Ecto neural progenitor cell (in vitro differentiated cells): Measurements from ENCODE around the gene IQCK.
"Not testable (repeated sequence)": the region's sequence is repeated elsewhere in the genome, so short reads cannot be mapped to it uniquely, and the experiment has no call there.

Experiments
- DNase-seq: peaks from one replicate; pipeline ENCODE4 v3.0.0-alpha.2; 2018; ENCODE audit warnings: low spot score

IQCK gene

DNA sequence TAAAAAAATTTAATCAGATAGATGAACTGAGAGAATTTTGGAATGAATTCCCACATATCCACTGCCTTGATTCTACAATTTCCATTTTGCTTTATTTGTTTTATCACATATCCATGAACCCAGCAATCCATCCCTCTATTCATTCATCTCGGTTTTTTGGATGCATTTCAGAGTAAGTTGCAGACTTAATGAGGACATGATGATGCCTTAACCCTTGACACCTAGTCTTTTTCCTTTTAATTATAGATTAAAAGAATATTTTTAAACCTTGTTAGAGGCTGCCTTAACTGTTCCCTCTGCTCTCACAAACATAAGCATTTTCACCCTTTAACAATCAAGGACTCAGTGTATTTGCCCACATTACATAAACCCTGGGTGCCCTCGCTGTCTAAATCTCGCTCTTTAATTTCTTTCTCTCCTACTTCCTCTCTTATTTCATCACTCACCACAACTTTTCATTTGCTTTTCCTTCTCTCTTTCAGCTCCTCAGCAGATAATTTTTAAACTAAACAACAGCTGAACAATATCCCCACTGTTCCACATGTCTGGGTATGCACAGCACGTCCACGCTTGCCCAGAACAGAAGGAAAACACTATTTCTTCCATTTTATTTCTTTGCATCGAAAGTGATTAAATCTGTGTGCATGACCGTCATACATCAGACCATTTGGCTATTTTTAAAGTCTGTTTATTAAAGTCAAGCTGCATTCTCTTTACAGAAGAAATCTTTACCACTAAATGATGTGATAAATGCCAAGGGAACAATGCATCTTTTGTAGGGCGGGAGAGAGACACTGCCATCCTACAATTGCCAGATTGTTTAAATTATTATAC lies 39.9 kb downstream of the IQCK start:
- DNase-seq, result no peak

DNA sequence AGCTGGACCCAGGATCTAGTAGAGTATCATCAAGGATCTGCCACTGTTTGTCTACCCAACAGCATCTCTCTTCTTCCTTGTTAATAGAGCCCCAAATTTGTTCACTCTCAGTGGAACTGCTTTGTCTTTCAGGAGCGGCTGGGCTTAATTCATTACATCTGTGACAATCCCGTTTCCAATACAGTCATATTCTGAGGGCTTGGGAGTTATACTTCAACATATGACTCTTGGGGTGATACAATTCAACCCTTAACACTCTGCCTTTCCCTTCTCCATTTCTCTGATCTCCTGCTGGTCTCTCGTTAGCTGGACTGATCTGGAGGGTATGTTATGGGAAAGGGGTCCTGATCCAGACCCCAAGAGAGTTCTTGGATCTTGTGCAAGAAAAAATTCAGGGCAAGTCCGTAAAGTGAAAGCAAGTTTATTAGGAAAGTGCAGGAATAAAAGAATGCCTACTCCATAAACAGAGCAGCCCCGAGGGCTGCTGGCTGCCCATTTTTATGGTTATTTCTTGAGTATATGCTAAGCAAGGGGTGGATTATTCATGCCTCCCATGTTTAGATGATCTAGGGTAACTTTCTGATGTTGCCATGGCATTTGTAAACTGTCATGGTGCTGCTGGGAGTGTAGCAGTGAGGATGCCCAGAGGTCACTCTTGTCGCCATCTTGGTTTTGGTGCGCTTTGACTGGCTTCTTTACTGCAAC lies 42.4 kb downstream of the IQCK start:
- no peak for DNase-seq

DNA sequence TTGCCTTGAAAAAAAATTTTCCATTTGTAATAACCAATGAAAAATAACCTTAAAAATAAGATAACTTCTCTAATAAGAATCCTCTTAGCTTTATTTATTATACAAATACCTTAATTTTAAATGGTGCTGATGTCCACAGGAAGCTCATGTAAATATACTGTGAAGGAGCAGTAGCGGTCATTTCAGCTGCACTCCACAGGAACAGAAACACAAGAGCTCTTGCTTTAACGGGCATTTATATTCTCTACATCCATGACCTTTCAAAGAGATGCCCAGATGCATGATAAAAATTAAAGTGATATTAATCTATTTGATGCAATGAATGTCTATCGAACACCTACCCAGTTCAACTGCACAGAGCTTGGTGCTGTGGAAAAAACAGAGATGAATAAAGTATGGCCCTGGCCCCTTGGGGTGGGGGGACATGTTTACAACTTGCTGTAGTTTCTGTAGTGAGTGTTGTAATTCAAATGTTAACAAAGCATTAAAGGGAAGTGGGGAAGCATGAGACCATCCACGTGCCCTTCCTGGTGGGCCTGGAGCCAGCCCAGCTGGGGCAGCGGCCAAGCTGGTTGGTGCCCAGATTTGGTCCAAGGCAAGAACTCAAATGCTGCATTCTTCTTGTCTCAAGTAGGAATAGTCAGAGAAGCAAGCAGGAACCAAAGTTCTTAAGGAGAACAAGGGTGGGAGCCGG lies 47.9 kb downstream of the IQCK start:
- no peak for DNase-seq

DNA sequence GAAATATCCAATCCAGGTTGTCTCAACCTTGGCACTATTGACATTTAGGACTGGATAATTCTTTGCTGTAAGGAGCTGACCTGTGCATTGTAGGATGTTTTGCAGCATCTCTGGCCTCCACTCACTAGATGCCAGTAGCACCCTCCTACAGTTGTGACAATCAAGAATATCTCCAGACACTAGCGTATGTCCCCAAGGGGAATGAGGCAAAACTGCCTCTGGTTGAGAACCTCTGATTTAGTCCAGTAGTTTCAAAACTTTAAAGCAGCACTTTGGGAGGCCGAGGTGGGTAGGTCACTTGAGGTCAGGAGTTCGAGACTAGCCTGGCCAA lies 48.4 kb downstream of the IQCK start:
- DNase-seq, result no peak

DNA sequence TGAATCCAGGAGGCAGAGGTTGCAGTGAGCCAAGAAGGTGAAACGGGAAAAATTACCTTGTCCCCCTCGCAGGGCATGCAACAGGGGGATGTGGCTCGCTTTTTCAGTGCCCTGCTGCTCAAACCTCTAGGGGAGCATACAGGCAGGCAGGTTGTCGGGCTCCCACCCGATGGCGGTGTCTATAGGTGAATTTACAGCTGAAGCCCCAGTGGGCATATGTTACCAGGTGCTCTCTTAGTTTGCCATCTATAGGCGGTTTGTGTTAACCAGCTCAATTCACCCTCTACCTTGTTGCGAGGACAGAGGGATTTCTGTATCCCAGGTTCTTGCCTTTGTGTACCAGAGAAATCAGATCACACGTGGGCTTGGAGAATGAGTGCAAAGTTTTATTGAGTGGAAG lies 48.9 kb downstream of the IQCK start:
- no peak for DNase-seq

DNA sequence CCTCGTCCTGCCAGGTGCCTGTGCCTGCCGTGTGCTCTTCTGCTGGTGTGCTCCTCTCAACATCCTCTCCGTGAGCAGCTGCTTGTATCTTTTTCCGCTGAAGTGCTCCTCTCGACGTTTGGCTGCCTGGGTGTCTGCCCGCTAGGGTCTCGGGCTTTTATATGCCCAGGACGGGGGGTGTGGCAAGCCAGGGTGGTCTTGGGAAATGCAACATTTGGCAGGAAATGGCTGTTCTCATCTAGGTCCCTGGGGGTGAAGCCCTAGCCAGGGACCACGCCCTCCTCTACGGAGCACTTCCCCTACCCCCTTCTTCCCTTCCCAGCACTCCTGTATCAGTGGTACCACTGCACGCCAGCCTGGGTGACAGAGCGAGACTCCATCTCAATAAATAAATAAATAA lies 49.4 kb downstream of the IQCK start:
- DNase-seq, result no peak

DNA sequence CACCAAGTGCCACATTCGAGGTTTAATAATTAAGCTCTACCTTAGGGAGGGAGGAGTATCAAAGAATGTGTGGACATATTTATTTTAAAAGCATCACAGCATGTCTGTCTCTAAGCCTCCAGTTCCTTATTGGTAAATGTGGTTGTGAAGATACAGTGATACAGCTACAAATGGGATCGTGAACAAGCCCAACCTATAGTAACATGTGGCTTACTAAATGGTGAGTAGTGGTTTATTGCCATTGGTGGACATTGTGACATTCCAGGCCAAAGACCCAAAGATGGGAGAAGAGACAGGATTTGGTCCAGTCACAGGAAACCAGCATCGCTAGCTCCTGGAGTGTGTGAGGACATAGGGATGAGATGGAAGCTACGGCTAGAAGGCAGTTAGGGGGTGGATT lies 51.2 kb downstream of the IQCK start:
- DNase-seq, result no peak

DNA sequence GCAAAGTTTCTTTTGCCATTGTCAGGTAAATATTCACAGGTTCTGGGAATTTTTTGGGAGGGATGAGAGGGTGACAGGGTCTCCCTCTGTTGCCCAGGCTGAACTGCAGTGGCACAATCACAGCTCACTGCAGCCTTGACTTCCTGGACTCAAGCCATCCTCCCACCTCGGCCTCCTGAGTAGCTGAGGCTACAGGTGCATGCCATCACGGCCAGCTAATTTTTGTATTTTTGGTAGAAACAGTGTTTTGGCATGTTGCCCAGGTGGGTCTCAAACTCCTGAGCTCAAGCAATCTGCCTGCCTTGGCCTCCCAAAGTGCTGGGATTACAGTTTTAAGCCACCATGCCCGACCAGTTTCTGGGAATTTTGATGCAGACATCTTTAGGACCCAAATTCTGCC lies 53.0 kb downstream of the IQCK start:
- DNase-seq, result no peak

DNA sequence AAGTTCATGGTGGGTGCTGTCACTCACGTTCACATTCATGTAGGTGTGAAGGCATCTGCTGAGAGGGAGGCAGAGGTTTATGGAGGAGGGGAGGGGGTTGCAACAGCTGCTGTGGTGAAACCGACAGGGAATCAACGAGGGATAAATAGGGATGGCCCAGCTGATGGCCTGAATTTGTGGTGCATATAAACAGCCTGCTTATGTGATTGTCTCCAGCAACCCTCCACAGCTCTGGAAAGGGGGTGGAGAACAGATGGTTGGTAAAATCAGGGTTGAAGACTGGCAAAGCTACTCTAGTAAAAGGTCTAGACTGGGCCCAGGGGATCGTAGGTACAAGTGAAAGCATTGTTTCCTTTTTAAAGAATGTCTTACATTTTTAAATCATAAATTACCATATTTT lies 53.7 kb downstream of the IQCK start:
- no peak for DNase-seq

DNA sequence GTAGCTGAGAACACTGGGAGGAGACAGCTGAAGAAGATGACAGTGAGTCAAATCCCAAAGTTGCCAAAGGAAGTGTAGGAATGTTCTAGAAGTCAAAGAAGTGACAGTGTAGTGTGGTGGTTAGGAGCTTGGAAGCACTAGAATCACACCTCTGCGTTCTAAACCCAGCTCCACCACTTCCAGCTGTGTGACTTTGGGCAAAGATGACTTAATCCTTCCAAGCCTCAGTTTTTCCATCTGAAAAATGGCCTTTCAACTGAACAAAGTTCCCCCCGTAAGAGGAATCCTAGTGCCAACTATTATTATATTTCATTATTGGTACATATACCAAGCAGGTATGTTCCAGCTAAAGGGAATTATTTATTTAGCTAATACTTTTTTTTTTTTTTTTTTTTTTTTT lies 56.0 kb downstream of the IQCK start:
- DNase-seq, result no peak

DNA sequence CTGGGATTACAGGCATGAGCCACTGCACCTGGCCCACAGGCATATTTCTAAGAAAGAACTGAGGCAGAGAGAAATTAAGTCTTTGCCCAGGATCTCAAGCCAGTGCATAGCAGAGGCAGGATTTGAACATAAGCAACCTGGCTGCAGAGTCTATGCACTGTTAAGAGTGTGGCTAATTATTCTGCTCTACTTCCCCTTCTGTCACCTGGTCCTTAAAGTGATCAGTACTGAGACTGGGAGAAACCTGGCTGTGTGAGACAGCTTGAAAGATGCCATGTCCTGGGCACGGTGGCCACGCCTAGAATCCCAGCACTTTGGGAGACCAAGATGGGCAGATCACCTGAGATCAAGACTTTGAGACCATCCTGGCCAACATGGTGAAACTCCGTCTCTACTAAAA lies 58.1 kb downstream of the IQCK start:
- no peak for DNase-seq

DNA sequence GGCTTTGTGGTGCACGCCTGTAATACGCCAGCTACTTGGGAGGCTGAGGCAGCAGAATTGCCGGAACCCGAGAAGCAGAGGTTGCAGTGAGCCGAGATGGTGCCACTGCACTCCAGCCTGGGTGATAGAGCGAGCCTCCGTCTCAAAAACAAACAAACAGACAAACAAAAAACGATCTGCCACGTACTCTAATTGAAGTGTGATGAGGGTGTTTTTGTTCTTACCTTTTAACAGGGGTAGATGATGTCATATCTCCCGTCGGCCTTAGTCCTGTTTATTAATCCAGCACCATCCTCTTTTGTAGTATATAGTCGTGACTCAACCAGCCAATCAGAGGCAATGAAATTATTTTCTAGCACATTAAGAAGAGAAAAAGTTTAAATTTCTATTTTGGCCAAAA lies 58.5 kb downstream of the IQCK start:
- DNase-seq, result no peak

DNA sequence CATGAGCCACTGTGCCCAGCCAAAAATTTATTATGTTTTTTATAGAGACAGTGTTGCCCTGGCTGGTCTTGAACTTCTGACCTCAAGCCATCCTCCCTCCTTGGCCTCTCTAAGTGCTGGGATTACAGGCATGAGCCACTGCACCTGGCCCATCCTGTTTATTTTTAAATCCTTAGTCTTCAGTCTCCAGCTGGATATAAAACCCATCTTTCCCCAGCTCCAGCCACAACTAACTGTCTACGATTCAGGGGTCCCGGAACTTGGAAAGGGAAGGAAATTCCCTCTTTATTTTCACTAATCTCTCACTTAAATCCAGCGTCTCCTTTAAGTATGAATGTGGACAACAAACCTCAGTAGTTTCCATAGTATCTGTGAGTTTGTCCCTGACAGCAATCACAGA lies 62.2 kb downstream of the IQCK start:
- DNase-seq, result no peak

DNA sequence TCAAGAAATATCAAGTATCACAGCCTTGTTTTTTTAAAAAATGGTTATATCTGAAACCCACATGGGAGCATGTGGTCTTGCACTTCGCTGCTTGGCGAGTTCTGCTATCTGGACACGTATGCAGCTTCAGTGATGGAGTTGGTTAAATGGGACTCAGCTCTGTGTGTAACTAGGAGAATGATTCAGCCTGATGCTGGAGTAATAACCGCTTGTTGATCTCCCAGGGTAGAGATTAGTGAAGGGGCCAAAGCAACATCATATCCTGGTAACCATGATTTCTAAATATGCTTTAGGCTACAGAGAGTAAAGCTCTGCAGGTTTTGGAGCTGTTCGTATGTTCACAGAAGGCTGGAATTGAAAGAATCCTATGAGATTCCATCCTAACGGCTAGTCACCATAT lies 63.2 kb downstream of the IQCK start:
- no peak for DNase-seq

DNA sequence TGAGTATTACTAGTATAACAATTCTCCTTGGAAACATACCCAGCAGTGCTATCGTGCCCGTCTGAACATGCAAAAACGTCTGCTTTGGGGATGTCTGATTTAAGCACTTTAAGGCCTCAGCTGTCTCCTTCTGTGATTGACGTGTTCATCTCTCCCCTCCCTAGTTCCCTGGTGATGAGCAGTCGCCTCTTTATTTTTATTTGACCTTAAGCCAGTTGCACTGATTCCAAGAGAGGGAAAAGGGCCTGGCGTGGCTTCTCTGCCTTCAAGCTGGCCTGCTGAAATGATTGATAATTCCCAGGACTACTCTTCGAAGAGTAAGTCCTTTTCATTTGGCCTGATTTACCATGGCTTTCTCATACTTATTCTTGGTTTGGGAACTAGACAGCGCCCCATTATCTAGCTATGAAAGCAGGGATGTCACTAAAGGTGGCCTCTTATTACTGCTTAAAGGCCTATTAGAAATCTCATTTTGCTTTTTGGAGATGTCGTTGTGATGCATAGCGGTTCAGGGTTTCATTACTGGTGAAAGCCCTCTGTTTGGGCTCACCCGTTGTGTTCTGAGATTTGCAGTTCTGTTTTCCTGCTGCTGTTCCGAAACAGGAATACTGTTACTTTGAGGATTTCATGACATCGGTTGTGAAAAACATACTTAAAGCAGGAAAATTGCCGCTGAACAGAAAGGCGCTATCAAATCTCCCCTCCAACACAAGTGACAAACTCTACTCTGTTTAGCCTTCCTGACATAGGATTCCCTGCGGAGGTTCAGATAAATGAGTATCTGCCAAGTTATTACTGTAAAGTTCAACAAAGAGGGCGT lies 65.5 kb downstream of the IQCK start:
- no peak for DNase-seq

DNA sequence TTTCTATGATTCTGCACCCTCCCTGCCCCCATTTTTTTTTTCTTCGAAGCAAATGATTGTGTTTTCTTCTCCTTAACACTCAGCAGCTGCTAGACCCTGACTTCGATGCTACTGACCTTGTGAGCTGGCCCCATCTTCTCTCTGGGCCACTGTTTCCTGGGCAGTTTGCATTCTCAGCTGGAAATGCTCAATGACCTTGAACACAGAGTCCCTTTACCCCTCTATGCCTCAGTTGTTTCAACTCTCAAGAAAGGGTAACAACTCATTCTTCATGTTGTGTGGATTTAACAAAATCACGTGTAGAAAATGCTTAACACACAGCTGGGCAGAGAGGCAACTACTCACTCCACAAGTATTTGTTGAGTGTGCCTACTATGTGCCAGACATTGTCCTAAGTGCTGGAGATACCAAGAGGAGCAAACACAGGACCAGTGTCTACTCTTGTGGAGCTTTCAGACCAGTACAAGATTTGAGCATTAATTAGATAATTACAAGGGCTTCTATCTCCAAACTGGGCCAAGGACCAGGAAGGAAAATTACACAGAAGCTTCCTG lies 66.2 kb downstream of the IQCK start:
- DNase-seq, result no peak

DNA sequence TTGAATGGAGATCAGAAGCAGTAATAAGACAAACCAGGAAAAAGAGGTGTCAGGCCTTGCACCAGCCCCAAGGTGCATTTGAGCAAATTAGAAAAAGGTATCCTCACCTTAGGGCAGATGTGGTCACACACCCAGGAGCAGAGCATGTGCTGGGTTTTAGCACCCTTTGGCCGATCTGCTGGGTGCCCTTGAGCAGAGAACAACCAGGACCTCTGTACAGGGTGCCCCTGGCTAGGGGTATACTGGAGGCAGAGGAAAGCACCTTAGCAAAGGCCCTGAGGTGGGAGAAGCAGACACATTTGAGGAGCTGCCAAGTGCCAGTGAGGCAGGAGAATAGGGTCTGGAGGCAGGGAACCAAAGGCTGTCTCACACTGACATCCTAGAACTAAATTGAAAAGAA lies 67.0 kb downstream of the IQCK start:
- DNase-seq, result no peak

DNA sequence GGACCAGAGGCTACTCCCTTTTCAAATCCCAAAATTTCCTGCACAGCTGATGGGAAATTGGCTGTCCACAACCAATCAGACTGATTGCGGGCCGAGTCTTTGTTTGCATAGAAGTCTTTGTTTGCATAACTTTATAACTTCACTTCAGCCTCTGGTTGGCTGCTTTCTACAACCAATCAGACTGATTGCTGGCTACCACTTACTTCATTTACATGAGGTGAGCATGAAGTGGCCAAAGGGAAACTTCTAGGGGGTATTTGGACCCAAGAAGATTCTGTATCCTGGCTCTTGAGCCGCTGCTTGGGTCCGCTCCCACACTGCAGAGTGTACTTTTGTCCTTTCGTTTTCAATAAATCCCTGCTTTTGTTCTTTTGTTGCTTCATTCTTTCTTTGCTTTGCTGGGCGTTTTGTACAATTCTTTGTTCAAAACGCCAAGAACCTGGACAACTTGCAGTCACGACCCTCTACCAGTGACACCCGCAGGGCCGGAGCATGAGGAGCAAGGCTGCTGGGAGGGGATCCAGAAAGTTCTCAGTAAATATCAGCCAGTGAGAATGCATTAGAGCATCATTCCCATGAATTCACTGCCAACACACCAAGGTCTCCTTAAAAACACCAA lies 67.5 kb downstream of the IQCK start:
- DNase-seq, result no peak

DNA sequence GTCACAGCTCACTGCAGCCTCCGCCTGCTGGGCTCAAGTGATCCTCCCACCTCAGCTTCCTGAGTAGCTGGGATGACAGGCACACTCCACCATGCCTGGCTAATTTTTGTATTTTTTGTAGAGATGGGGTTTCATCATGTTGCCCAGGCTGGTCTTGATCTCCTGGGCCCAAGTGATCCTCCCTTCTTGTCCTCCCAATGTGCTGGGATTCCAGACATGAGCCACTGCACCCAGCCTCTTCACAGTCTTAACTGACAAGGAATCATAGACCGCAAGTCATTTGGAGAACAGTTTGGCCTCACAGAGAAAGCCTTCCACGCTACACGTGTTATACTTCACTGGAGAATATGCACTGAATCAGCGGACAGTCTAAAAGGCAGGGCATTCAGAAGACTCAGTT lies 83.3 kb downstream of the IQCK start:
- DNase-seq, result not testable (repeated sequence)

DNA sequence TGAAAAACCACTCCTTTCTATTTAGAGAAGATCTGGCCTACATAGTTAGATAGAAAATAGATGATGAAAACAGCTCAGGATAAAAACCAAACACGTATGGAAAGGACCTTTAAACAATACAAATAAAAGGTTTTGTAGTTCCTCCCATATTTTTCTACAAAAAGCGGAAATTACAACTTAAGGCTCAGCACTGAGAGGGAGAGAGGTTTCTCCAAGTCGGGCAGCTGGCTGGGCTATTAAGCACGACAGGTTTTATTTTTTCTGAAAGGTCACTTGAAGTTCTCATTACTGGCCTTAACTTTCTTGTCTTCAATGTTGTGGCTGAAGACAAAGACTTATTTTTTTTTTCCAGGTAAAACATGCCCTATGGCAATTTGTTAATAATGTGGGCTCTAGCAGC lies 83.8 kb downstream of the IQCK start:
- DNase-seq, result not testable (repeated sequence)

DNA sequence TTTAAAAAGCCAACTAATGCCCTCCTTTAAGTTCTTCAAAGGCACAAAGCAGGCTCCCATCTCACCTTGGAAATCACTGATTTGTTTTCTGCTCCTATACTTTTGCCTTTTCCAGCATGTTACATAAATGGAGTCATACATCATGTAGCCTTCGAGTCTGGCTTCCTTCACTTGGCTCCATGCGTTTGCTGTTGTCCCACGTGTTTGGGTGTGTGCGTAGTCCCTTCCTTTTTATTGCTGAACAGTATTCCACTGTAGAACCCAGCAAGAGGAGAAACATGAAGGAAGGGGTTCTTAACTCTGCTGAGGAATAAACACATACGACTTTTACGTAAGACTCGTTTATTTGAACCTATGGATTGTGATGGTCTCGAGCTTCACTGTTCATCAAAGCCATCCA lies 84.5 kb downstream of the IQCK start:
- DNase-seq, result no peak
